Activated T-cell treated with anti-CD3 and anti-CD28 coated beads for 1 hour (primary cell): ENCODE data around the gene GALNT16.

Experiments
- DNase-seq: peaks from one replicate; pipeline ENCODE4 v3.0.0-alpha.2; 2020; ENCODE audit warnings: low read depth

The GALNT16 gene

DNA sequence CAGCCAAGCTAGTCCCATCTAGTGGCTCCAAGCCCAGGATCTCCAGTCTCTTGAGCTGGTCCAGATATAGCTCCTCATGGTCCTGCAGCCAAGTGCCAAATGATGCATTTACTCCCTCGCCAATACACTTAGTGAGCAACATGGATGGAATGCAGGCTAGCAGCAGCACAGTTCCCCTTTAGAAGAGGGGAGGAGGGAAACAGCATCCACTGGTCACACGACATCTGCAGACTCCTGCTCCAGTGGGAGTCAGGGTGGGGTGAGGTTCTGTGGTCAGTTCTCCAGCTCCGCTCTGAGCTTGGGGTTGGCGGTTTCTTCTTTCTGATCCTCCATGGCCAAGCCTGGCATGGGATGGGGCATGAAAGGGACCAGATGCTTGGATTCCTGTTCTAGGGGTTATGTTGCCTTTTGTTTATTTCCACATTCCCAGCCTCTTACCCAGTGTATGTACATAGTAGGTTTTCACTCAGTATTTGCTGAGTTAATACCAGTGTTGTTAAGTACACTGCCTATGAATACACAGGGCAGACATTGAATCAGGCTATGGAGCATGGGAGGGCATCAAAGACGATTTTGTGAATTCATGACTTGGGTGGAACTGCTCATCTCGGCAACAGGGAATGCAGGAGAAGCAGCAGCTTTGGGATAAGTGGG, 57.3 kb downstream of the GALNT16 start:
- no peak for DNase-seq

GRCh38 chr14:69317780-69318179, 57.8 kb downstream of the GALNT16 start:
- no peak for DNase-seq

- DNase-seq: no peak
Observed at GRCh38 chr14:69318241-69318640, 58.3 kb downstream of the GALNT16 start.

GRCh38 chr14:69318901-69319475, 59.0 kb downstream of the GALNT16 start:
- no peak for DNase-seq

DNA sequence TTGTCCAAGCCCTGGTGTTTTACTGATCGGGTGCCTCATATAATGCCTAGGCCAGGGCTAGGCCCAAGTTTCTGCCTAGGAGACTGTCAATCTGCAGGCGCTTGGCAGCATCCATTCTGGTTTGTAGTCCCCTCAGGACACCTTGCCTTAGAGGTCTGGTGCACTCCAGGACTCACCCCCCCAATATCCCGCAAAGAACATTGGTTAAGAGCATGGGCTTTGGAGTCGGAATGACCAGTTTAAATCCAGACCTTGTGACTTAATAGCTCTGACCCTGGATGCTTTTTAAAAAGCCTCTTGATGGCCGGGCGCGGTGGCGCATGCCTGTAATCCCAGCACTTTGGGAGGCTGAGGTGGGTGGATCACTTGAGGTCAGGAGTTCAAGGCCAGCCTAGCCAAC, 60.0 kb downstream of the GALNT16 start:
- no peak for DNase-seq

DNA sequence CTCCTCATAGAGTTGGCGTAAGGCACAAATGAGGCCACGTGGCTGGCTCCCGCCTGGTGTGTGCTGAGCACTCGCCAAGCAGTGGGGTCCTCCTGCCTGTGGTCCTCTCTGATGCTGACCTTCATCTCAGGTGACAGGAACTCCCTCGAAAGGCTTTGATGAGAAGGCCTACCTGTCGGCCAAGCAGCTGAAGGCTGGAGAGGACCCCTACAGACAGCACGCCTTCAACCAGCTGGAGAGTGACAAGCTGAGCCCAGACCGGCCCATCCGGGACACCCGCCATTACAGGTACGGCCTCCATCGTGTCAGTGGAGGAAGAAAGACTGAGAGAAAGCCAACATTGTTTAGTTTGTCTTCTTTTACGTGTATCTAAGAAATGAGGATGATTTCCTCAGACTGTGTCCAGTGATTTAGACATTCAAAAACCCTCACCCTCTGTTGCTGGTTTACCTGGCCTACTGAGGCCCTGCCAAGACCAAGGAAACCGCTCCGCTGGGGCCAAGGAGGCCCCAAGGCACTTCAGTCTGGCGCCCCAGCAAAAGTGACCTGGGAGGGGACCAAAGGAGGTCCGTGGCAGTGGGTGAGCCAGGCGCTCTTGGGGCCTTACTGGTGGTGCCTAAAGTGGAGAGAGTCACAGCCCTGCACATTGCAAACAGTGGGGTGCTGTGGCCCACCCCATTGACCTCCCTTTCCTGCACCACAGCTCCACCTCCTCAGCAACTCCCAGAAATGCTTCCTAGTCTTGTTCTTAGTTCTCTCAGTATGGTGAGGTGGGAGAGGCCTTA, 60.8 kb downstream of the GALNT16 start:
- DNase-seq: no peak

GRCh38 chr14:69321601-69322330, 61.8 kb downstream of the GALNT16 start:
- no peak for DNase-seq

GRCh38 chr14:69323266-69323998, 63.5 kb downstream of the GALNT16 start:
- DNase-seq: no peak

GRCh38 chr14:69323999-69324282, 64.0 kb downstream of the GALNT16 start:
- no peak for DNase-seq

GRCh38 chr14:69324341-69324931, 64.5 kb downstream of the GALNT16 start:
- no peak for DNase-seq

DNA sequence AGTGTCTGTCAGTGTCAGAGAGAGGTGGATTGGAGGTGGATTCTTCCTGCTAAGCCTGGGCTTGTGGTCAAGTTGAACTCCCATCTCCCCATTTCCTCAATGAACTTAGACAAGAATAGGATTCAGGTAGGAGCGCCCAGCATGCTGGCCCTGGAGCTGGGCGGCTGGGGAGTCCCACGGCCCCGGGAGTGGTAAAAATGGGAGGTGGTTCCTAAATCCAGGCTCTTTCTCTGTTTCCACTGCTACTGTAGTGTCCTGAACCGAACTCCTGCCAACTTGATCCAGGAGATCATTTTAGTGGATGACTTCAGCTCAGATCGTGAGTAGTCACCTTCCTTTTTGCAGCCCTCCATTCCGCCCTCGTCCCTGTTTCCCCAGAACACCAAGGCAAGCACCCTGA, 65.1 kb downstream of the GALNT16 start:
- DNase-seq: no peak

- DNase-seq: no peak
Observed at GRCh38 chr14:69325646-69326265, 65.8 kb downstream of the GALNT16 start.

- no peak for DNase-seq
Observed at GRCh38 chr14:69326611-69327010, 66.7 kb downstream of the GALNT16 start.

DNA sequence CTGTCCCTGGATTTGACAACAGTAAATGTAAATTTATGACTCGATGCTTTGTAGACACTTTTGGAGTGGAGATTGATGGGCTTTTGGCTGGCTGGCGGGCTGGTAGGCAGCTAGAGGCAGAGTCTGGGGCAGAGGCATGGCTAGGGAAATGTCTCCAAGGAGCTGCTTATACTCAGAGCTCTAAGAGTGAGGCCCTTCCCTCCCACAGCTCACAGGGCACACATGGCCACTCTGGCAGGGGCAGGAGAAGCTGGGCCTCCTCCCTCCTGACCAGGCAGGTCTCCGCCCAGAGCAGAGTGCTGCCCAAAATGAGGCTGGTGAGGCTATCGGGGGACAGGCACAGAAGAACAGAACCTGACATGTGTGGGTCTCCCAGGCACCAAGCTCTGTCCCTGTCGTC, 67.5 kb downstream of the GALNT16 start:
- no peak for DNase-seq

- no peak for DNase-seq
Observed at GRCh38 chr14:69328317-69328716, 68.4 kb downstream of the GALNT16 start.

- DNase-seq: no peak
Observed at GRCh38 chr14:69328765-69329164, 68.8 kb downstream of the GALNT16 start.

DNA sequence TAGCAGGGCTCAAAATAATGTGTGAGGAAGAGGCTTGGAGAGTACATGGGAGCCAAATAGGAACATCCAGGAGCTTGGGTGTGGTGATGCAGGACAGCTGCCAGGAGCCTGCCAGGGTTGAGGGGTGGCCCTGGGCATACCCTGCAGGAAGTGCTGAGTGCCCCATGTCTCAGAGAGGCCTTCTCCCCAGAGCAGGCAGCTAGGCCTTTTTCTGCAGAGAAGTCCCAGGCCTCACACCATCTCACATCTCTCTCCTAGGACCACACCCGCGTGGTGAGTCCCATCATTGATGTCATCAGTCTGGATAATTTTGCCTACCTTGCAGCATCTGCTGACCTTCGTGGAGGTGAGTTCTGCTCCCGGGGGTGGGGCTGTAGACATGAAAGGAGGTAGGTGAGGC, 71.2 kb downstream of the GALNT16 start:
- no peak for DNase-seq

DNA sequence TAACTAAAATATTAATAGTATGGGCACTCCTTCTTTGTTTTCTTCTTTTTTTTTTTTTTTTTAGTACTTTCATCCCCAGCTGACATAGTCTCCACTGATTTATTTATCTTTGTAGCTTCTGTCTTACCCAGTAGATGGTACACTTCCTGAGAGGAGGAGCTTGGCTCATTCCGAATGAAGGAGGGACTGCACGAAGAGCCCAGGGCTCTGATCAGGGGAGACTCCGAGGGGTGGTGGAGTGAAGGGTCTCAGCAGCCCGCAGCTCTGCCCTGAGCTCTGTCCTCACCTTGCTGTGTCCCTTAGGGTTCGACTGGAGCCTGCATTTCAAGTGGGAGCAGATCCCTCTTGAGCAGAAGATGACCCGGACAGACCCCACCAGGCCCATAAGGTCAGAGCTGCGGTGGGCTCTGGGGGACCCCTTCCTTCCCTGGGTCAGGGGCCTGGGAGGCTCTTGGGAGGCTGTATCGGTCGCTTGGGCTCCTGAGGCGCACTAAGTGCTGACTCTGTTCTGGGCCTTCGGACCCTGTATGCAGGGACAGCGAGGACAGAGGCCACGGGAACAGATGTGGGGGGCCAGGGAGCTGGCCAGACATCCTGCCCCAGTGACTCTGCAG, 72.9 kb downstream of the GALNT16 start:
- DNase-seq: no peak

DNA sequence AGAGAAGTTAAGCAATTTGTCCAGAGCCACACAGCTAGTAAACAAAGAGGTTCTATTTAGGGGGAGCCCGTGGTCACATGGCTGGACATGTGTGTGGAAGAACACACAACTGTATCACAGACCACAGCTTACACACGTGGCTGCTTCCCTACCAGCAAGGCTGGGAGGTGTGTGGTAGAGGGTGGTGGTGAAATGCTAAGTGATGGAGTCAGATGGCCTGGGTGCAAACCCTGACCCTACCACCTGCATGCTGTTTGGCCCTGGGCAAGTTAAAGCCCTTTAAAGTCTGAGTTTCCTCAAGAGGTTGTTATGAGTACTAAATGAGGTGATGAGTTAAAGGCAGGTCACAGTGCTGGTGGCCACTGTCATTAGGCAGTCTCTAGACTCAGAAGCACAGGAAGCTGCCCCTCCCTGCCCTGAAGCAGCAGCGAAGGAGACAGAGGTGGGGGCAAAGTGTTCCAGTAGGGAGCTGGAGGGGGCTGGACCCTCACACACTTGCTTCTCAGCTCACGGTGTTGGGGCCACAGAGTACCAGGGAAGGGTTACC, 73.9 kb downstream of the GALNT16 start:
- DNase-seq: no peak

DNA sequence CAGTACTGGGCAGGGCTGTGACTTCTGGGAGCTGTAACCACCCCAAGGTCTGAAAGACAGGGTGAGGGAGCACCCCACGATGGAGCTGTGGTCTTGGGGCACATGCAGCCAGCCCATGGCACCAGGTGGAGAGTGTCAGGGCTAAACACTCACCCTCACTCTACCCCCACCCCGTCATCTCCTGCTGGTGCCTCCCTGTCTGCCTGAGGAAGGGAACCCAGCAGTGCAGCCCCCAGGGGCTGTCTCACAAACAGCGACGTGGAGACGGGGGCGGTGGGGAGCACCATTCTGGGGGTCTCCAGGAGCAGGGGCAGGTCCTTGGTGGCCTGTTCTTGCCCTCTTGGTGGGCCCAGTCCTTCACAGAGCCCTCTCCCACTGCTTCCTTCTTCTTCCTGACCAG, 74.6 kb downstream of the GALNT16 start:
- no peak for DNase-seq

DNA sequence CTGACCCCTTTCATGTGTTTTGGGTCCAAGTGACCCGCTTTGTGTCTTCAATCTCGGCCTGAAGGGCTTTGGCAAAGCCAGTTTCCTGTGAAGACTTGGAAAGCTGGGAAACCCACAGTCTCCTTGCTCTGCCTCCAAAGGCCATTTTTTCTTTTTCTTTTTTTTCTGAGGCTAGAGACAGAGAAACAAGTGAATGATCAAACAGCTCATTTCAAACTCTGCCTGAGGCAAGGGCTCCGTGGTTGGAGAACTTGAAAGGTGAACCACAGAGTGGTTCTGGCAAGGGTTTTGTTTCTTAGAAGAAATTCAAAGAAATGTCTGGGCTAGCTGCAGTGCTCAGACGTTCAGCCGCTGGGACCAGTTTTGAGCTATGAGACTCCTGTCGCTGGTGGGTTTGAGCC, 75.4 kb downstream of the GALNT16 start:
- DNase-seq: no peak
